PC-3 (cell line): Measurements from ENCODE around the gene TKTL1.

Source experiments
- EZH2 ChIP-seq: fragments of 300-600 bp; sonication (generic); IDR thresholded peaks from one replicate; pipeline ENCODE4 v1.6.1; 2017; ENCODE audit warnings: antibody characterized with exemption, mild to moderate bottlenecking, low read length; ENCODE audit not compliant: unreplicated experiment
- TF ChIP-seq, protein P1 (sequence below): fragments of 300-600 bp; sonication (generic); conservative IDR thresholded peaks from 2 replicates; pipeline ENCODE4 v1.5.1; 2017; ENCODE audit warnings: antibody characterized with exemption, low read depth, mild to moderate bottlenecking, low read length

DNA sequence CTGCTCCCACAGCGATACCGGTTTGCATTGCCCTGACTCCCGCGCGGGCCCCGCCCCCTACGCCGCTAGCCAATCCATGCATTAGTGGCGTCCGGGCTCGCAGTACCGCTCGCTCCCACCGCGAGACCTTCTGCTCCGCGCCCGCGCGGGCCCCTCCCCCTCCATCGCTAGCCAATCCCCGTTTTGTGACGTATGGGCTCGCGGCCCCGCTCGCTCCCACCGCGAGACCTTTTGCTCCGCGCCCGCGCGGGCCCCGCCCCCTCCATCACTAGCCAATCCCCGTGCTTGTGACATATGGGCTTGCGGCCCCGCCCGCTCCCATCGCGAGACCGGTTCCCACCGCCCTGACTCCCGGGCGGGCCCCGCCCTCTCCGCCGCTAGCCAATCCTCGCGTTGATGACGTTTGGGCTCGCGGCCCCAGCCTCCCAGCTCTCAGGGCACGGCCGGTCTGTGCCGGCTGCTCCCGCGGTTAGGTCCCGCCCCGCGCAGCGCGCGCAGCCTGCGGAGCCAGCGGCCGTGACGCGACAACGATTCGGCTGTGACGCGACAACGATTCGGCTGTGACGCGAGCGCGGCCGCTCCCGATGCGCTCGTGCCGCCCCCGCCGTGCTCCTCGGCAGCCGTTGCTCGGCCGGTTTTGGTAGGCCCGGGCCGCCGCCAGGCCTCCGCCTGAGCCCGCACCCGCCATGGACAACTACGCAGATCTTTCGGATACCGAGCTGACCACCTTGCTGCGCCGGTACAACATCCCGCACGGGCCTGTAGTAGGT, 83.4 kb downstream of the TKTL1 start, which contains the start of gene EMD:
- TF ChIP-seq, protein P1, sequence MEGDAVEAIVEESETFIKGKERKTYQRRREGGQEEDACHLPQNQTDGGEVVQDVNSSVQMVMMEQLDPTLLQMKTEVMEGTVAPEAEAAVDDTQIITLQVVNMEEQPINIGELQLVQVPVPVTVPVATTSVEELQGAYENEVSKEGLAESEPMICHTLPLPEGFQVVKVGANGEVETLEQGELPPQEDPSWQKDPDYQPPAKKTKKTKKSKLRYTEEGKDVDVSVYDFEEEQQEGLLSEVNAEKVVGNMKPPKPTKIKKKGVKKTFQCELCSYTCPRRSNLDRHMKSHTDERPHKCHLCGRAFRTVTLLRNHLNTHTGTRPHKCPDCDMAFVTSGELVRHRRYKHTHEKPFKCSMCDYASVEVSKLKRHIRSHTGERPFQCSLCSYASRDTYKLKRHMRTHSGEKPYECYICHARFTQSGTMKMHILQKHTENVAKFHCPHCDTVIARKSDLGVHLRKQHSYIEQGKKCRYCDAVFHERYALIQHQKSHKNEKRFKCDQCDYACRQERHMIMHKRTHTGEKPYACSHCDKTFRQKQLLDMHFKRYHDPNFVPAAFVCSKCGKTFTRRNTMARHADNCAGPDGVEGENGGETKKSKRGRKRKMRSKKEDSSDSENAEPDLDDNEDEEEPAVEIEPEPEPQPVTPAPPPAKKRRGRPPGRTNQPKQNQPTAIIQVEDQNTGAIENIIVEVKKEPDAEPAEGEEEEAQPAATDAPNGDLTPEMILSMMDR = no peak
- TF ChIP-seq EZH2 = no peak
